Activated CD8-positive, alpha-beta T cell treated with anti-CD3 and anti-CD28 coated beads for 36 hours (primary cell): Measurements from ENCODE around the gene PIK3R4. TPM values are rescaled to one million over a fixed set of nuclear protein-coding genes. Genes with fewer than 3 reads are reported as not detected.
A peak's percentile ranks its signal among the peaks of the same experiment; 100 is the strongest.

Experiments
- ATAC-seq: fragments of 200-7000 bp; cut with Tn5 transposase; one replicate; pipeline ENCODE4 v1.10.0; 2021; ENCODE audit warnings: mild to moderate bottlenecking, moderate library complexity
- CTCF ChIA-PET: fragments of 350-600 bp; sonication (Branson Sonifier 250); formaldehyde crosslinking; loops from one replicate; lab custom pipeline; 2021; ENCODE audit warnings: antibody characterized with exemption; lab: Charles Lee
- POLR2A ChIA-PET: fragments of 350-600 bp; sonication (Branson Sonifier 250); formaldehyde crosslinking; loops from one replicate; lab custom pipeline; 2021; ENCODE audit warnings: antibody characterized with exemption; lab: Charles Lee
- DNase-seq: peaks from one replicate; pipeline ENCODE4 v3.0.0-alpha.2; 2020
- H3K27ac Mint-ChIP-seq: one replicate; pipeline ENCODE4 v1.8.0; 2021; ENCODE audit warnings: mild to moderate bottlenecking, mixed read lengths
- H3K27me3 Mint-ChIP-seq: one replicate; pipeline ENCODE4 v1.8.0; 2021; ENCODE audit warnings: mixed read lengths
- H3K36me3 Mint-ChIP-seq: one replicate; pipeline ENCODE4 v1.8.0; 2021; ENCODE audit warnings: low read depth, mixed read lengths
- H3K4me1 Mint-ChIP-seq: one replicate; pipeline ENCODE4 v1.8.0; 2021; ENCODE audit warnings: low read depth, mixed read lengths
- H3K4me3 Mint-ChIP-seq: one replicate; pipeline ENCODE4 v1.8.0; 2021; ENCODE audit warnings: mild to moderate bottlenecking, moderate library complexity, mixed read lengths
- H3K9me3 Mint-ChIP-seq: one replicate; pipeline ENCODE4 v1.8.0; 2021; ENCODE audit warnings: mixed read lengths
- CTCF ChIP-seq: fragments of 200-600 bp; IDR thresholded peaks from one replicate; pipeline ENCODE4 v1.8.0; 2022; ENCODE audit warnings: antibody characterized with exemption, mild to moderate bottlenecking
- intact Hi-C: fragments of 100-400 bp; cut with micrococcal nuclease; formaldehyde crosslinking; loops from one replicate; pipeline ENCODE4 v1.10.0; 2022
- total RNA-seq, 2 experiments: library from RNA; stranded (reverse); gene quantifications; one replicate each; pipeline ENCODE4 v1.2.3, GENCODE V29; 2021

The PIK3R4 gene
- total RNA-seq, 2 experiments from 2014 or later, result 27.4 to 28.4 TPM

DNA sequence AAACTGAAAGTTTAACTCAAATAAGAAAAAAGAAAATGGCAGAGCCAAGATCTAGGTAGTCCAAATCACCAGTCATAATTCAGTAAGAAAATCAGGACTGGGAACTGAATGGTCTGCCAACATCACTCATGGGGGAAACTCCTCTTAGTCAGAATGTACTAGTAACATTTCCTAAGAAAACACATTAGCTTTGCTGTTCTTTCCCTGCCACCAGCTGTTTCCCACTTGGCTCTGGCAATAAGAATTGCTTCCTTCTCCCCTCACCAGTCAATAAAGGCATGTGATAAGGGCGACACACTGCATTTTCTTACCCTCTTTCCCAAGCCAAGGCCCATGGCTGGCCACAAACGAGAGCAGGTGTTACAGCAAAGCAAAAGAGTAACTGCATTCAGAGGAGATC lies 46.1 kb downstream of the PIK3R4 start:
- ChIA-PET POLR2A (no interaction called here), CTCF (interaction anchor here (0.6 to 1.2 kb wide), 7 partner anchors 9 to 1026 kb away, joined by 3 to 7 read pairs (median 3); no protein-coding TSS in a partner anchor)
- ATAC-seq, result no peak
- no peak for DNase-seq
- intact Hi-C loops, result no loop called here
- no peak for TF ChIP-seq CTCF
- no peak overlapping the region for H3K27ac Mint-ChIP-seq
- H3K4me3 Mint-ChIP-seq, result no peak overlapping the region
- peaks cover 53% of the 10 kb centered on the region for H3K36me3 Mint-ChIP-seq
- no peaks in the 10 kb centered on the region for H3K27me3 Mint-ChIP-seq
- H3K9me3 Mint-ChIP-seq, result no peaks in the 10 kb centered on the region
- no peaks in the 10 kb centered on the region for H3K4me1 Mint-ChIP-seq

DNA sequence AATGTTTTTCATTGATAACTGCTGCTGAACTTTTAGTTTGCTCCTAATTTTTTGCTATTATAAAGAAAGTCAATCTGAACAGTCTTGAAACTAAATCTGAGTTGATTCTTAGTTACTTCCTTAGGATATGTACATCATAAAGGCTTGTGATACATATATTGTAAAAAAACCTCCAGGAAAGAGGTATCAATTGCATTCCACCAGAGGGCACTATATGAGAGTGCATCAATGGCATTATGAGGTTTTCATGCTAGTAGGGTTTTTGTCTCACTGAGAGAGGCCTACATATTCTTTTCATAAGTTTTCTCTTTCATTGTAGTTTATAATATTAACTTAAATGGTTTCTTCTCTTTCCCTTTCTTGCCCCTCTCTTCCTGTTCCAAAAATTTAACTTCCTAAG lies 46.9 kb downstream of the PIK3R4 start:
- POLR2A ChIA-PET, result no interaction called here
- no peaks in the 10 kb centered on the region for H3K27me3 Mint-ChIP-seq

GRCh38 chr3:130693314-130693713 lies 53.3 kb downstream of the PIK3R4 start:
- Mint-ChIP-seq H3K36me3 (peaks cover 36% of the 10 kb centered on the region), H3K27ac (no peak overlapping the region), H3K27me3 (no peaks in the 10 kb centered on the region), H3K4me3 (no peak overlapping the region), H3K4me1 (no peaks in the 10 kb centered on the region), H3K9me3 (no peaks in the 10 kb centered on the region)
- CTCF ChIA-PET, result no interaction called here
- POLR2A ChIA-PET, result no interaction called here
- no peak for TF ChIP-seq CTCF
- DNase-seq (no peak), ATAC-seq (no peak)
- intact Hi-C loops, result no loop called here

More for the DNA sequence above, 46.9 kb downstream of the PIK3R4 start:
- peaks cover 50% of the 10 kb centered on the region for H3K36me3 Mint-ChIP-seq
- H3K4me1 Mint-ChIP-seq, result no peaks in the 10 kb centered on the region
- DNase-seq, result no peak
- ATAC-seq, result no peak
- H3K27ac Mint-ChIP-seq, result no peak overlapping the region
- H3K4me3 Mint-ChIP-seq, result no peak overlapping the region
- TF ChIP-seq CTCF, result peak; percentile 56
- CTCF ChIA-PET, result interaction anchor here (0.9 to 1.6 kb wide), 10 partner anchors 10 to 203 kb away, joined by 3 to 7 read pairs (median 3); no protein-coding TSS in a partner anchor
- intact Hi-C loops, result no loop called here
- H3K9me3 Mint-ChIP-seq, result no peaks in the 10 kb centered on the region

- H3K9me3 Mint-ChIP-seq, result no peaks in the 10 kb centered on the region
- DNase-seq (no peak), ATAC-seq (no peak)
- intact Hi-C loops, result no loop called here
- H3K27ac Mint-ChIP-seq, result no peak overlapping the region
- TF ChIP-seq CTCF, result no peak
- no peaks in the 10 kb centered on the region for H3K4me1 Mint-ChIP-seq
- POLR2A ChIA-PET, result no interaction called here
- H3K36me3 Mint-ChIP-seq, result peaks cover 35% of the 10 kb centered on the region
- H3K4me3 Mint-ChIP-seq, result no peak overlapping the region
- no peaks in the 10 kb centered on the region for H3K27me3 Mint-ChIP-seq
- CTCF ChIA-PET, result interaction anchor here (1.1 kb wide), 1 partner anchor 10 kb away, joined by 3 read pairs; no protein-coding TSS in a partner anchor
These were observed 54.2 kb downstream of the PIK3R4 start for GRCh38 chr3:130692455-130692854.

DNA sequence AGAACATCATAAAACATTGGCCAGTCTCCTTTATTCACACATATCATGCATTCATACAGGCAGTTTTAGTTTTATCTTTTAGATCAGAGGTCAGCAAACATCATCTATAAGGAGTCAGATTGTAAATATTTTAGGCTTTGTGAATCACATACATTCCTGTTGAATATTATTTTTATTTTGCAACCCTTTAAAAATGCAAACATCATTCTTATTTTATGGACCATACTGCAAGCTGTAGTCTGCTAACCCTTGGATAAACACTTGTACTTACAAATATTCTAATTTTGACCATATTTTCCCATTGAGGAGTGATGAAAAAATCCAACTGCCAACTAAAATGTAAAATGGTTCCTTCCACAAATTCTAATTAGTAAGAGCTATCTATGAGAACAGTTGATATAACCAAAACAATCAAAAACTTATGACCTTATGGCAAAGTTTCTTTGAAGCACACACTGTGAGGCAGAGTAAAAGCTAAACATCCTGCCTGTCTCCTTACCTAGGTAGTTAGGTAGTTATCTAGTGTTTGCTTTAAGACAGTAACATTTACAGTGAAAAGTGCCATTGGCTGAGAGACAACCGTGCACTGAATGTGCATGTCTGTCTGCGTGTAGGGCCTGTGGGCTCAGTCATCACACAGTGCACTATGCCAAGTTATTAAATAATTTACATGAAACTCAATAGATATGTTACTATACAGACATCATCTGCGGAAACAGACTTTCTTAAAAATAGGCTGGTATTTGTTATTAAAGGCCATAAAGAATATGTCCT lies 57.7 kb downstream of the PIK3R4 start:
- Mint-ChIP-seq H3K27me3 (no peaks in the 10 kb centered on the region), H3K4me3 (no peak overlapping the region), H3K27ac (no peak overlapping the region), H3K4me1 (no peaks in the 10 kb centered on the region), H3K9me3 (no peaks in the 10 kb centered on the region), H3K36me3 (peaks cover 32% of the 10 kb centered on the region)
- ChIA-PET CTCF (interaction anchor here (1.6 kb wide), 2 partner anchors 8 to 10 kb away, joined by 5 read pairs; no protein-coding TSS in a partner anchor), POLR2A (interaction anchor here (0.5 kb wide), 1 partner anchor 13 kb away, joined by 3 read pairs; no protein-coding TSS in a partner anchor)
- intact Hi-C loops, result no loop called here
- no peak for TF ChIP-seq CTCF
- DNase-seq (no peak), ATAC-seq (no peak)
